LNCaP clone FGC (cell line): ENCODE data around the gene PALLD.
"Not testable (repeated sequence)": the region's sequence is repeated elsewhere in the genome, so short reads cannot be mapped to it uniquely, and the experiment has no call there.

Source experiments
- DNase-seq: peaks from one replicate; pipeline ENCODE4 v3.0.0-alpha.2; 2011; ENCODE audit warnings: low read depth
- H3K4me3 ChIP-seq: 2 replicates; pipeline ENCODE4 v1.5.1; 2011; ENCODE audit warnings: mild to moderate bottlenecking, low read depth, low read length, control low read depth
- TF ChIP-seq, protein P1 (sequence below): IDR thresholded peaks from 2 replicates; pipeline ENCODE4 v1.5.1; 2012; ENCODE audit warnings: mild to moderate bottlenecking; ENCODE audit not compliant: control insufficient read depth, insufficient read depth; ENCODE audit errors: extremely low read depth

PALLD gene

DNA sequence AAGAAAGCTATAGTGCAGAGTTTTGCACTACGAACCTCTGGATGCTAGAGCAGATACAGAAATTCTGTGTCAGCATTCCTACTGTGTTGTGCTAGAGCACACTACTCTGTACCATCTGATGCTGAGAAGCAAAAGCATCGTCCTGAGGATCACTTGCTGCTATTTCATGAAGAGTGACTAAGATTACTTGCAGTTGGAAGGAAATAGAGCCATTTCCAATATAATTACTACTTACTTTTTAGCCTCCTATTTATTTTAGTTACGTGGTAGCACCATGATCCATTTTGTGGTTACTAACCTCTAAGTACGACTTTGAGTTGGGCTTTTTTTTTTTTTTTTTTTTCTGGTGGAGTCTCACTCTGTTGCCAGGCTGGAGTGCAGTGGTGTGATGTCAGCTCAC lies 226.7 kb downstream of the PALLD start:
- DNase-seq, result no peak
- no peak overlapping the region for H3K4me3 ChIP-seq
- TF ChIP-seq, protein P1, sequence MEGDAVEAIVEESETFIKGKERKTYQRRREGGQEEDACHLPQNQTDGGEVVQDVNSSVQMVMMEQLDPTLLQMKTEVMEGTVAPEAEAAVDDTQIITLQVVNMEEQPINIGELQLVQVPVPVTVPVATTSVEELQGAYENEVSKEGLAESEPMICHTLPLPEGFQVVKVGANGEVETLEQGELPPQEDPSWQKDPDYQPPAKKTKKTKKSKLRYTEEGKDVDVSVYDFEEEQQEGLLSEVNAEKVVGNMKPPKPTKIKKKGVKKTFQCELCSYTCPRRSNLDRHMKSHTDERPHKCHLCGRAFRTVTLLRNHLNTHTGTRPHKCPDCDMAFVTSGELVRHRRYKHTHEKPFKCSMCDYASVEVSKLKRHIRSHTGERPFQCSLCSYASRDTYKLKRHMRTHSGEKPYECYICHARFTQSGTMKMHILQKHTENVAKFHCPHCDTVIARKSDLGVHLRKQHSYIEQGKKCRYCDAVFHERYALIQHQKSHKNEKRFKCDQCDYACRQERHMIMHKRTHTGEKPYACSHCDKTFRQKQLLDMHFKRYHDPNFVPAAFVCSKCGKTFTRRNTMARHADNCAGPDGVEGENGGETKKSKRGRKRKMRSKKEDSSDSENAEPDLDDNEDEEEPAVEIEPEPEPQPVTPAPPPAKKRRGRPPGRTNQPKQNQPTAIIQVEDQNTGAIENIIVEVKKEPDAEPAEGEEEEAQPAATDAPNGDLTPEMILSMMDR, result no peak

DNA sequence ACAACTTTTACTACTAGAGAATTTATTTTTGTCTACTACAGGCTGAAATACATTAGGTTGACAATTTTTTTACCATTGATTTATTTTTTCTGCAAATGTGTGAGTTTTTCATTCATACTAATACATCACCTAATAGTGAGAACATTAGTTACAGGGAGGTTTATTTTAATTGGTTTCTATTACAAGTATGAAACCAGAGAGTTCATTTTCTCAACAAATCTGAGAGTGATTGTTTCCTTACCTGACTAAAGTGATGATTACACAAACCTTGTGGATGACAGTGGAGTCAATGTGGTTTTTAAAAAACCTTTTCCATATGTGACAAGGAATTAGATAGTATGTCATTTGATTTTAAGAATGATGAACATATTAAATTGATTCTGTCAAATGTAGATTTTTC lies 227.4 kb downstream of the PALLD start:
- no peak for DNase-seq
- TF ChIP-seq, protein P1, result no peak
- H3K4me3 ChIP-seq, result no peak overlapping the region

DNA sequence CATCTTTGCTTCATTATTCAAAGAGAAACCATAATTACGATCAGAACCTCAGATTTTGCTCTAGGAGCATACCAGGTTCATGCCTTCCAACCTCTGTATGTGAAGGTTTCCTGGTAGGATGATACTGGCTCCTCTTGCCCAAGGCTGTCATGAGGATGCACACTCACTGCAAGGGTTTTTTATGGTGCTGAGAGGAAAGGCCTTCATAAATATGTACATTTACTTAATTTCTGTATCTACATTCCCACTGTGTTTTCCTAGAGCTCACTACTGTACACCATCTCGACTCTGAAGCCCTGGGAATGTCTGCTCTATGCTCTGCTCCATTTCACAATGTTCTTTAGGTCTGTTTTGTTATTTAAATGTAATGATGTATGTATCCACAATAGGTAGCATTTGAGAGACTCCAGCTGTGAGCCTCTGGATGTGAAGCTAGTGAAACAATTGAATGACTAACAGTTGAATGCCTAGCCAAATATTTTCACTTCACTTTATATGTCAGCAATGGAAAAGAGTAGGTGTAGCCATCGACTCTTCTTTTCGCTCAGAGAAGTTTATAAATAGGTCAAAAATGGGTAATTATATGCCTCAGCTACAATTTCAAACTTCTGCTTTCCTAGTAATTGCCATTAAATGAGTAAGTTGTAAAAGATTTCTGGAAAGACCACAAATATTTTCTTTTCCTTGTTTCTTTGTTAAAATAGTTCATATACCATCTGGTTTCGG lies 228.0 kb downstream of the PALLD start:
- DNase-seq, result no peak
- H3K4me3 ChIP-seq, result no peak overlapping the region
- TF ChIP-seq, protein P1, result no peak

DNA sequence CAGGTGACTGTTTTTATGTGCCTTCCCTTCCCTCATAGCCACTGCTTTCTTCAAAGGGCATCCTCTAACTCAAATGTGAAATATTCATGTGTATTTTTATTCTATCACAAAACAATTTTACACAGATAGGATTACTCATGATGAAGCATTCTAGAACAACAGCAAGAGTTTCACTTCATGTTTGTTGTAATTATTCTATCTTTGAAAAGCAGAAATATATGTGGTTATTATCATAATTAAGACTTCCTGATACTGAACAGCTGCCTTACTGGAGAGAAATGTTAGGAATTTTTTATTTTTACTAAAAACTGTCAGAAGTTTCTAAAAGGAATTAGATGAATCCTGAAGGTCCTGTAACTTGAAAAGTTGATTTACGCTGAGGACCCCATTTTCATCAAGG lies 229.1 kb downstream of the PALLD start:
- TF ChIP-seq, protein P1, result no peak
- DNase-seq, result no peak
- H3K4me3 ChIP-seq, result no peak overlapping the region

DNA sequence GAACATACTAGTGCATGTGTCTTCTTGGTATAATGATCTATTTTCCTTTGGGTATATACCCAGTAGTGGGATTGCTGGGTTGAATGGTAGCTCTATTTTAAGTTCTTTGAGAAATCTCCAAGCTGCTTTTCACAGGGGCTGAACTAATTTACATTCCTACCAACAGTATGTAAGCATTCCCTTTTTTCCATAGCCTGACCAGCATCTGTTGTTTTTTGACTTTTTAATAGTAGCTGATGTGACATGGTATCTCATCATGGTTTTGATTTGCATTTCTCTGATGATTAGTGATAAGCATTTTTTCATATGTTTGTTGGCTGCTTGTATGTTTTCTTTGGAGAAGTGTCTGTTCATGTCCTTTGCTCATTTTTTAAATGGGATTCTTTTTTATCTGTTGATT lies 230.3 kb downstream of the PALLD start:
- not testable (repeated sequence) for H3K4me3 ChIP-seq, DNase-seq

DNA sequence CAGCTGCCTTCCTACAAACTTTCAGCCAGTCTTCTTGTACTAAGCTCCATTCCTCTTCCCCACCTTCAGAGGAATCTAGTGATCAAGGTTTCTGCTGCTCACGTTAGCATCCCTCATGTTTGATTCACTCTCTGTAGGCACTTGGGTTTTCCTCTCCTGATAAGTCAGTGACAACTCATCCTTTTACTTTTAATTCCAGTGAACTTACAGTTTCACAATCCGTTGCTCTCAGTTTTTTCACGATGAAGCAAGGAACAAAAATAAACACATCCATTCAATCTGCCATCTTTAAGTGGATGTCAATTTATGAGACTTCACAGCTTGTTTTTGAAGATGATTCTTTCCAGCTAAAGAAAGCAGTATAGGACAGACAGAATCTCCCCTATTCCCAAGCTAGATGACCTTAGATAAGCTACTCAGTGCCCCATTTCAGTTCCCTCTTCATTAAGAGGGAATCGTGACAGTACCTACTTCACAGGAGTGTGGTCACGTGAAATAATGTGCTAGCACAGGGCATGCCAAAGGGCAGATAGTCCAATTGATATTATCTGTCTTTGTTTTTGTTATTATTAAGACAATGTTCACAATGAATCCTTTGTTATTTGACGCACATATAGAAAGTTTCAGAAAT lies 234.3 kb downstream of the PALLD start:
- DNase-seq, result no peak
- H3K4me3 ChIP-seq, result no peak overlapping the region
- TF ChIP-seq, protein P1, result no peak

DNA sequence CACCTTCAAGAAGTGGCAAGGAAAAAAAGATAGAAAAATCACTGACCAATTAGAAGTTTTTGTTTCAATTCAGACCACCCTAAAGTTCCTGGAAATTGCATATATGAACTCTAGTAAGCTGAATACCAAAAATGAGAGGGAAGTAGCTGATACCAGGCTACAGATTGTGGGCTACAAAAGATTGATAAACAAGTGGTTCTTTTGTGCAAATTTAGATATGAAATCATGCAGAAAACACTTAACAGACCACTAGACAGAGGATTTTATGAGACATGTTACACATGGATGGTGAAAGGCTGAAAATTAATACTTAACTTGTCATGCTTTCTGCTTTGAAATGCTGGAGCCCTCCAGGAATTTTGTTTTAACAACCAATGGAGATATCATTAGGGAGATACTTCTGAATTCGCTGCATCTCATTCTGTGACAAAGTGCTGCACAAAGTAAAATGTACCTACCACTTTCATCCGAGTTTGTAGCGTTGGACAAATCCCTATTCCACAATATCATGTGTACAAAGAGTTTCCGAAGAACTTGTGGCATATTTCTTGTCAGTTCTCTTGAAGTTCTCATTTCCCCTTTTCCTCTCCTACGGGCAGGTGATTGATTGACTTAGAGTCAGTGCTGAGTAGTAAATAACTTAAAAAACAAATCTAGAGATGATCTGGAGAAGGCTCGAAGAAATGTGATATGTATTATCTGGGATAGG lies 235.0 kb downstream of the PALLD start:
- DNase-seq, result no peak
- TF ChIP-seq, protein P1, result no peak
- H3K4me3 ChIP-seq, result no peak overlapping the region
